Ishikawa (cell line): ENCODE results near the gene CALR.

Source experiments
- CEBPB ChIP-seq: IDR thresholded peaks from 2 replicates; pipeline ENCODE4 v1.6.1; 2012
- CREB1 ChIP-seq: IDR thresholded peaks from 2 replicates; pipeline ENCODE4 v1.6.1; 2012; ENCODE audit warnings: low read depth
- EGR1 ChIP-seq: IDR thresholded peaks from 2 replicates; pipeline ENCODE4 v1.6.1; 2012
- EP300 ChIP-seq: IDR thresholded peaks from 2 replicates; pipeline ENCODE4 v1.6.1; 2012; ENCODE audit warnings: borderline replicate concordance
- FOXM1 ChIP-seq: IDR thresholded peaks from 2 replicates; pipeline ENCODE4 v1.6.1; 2012; ENCODE audit warnings: low read depth, borderline replicate concordance
- NFIC ChIP-seq: IDR thresholded peaks from 2 replicates; pipeline ENCODE4 v1.6.1; 2012
- RAD21 ChIP-seq: IDR thresholded peaks from 2 replicates; pipeline ENCODE4 v1.6.1; 2012; ENCODE audit warnings: low read depth
- TAF1 ChIP-seq: IDR thresholded peaks from 2 replicates; pipeline ENCODE4 v1.6.1; 2012; ENCODE audit warnings: low read depth, mild to moderate bottlenecking
- TCF12 ChIP-seq: IDR thresholded peaks from 2 replicates; pipeline ENCODE4 v1.6.1; 2012; ENCODE audit warnings: low read depth
- YY1 ChIP-seq: IDR thresholded peaks from 2 replicates; pipeline ENCODE4 v1.6.1; 2012; ENCODE audit warnings: low read depth
- ZBTB7A ChIP-seq: IDR thresholded peaks from 2 replicates; pipeline ENCODE4 v1.6.1; 2012; ENCODE audit warnings: low read depth
- TF ChIP-seq, protein P1 (sequence below): IDR thresholded peaks from 2 replicates; pipeline ENCODE4 v1.6.1; 2012; ENCODE audit warnings: low read depth, mild to moderate bottlenecking
- TF ChIP-seq, protein P2 (sequence below): IDR thresholded peaks from 2 replicates; pipeline ENCODE4 v1.6.1; 2012
- TF ChIP-seq, protein P3 (sequence below): IDR thresholded peaks from 2 replicates; pipeline ENCODE4 v1.6.1; 2012

DNA sequence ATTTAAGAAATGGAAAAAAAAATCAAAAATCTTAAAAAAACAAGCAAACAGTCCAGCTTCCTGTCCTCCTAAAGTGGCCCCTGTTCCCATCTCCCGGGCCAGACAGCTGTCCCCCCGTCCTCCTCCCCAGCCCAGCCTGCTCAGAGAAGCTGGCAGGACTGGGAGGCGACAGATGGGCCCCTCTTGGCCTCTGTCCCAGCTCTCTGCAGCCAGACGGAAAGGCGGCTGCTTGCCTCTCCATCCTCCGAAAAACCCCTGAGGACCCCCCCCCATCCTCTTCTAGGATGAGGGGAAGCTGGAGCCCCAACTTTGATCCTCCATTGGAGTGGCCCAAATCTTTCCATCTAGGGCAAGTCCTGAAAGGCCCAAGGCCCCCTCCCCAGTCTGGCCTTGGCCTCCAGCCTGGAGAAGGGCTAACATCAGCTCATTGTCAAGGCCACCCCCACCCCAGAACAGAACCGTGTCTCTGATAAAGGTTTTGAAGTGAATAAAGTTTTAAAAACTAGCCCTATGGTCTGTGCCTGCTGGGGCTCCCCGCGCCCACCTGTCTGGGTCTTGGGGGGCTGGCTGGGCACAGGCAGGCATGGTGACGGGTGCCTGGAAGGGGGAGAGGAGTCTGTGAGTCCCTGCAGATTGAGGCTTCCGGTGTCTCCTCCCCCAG is 14.9 kb downstream of the CALR start:
- TF ChIP-seq, protein P1, sequence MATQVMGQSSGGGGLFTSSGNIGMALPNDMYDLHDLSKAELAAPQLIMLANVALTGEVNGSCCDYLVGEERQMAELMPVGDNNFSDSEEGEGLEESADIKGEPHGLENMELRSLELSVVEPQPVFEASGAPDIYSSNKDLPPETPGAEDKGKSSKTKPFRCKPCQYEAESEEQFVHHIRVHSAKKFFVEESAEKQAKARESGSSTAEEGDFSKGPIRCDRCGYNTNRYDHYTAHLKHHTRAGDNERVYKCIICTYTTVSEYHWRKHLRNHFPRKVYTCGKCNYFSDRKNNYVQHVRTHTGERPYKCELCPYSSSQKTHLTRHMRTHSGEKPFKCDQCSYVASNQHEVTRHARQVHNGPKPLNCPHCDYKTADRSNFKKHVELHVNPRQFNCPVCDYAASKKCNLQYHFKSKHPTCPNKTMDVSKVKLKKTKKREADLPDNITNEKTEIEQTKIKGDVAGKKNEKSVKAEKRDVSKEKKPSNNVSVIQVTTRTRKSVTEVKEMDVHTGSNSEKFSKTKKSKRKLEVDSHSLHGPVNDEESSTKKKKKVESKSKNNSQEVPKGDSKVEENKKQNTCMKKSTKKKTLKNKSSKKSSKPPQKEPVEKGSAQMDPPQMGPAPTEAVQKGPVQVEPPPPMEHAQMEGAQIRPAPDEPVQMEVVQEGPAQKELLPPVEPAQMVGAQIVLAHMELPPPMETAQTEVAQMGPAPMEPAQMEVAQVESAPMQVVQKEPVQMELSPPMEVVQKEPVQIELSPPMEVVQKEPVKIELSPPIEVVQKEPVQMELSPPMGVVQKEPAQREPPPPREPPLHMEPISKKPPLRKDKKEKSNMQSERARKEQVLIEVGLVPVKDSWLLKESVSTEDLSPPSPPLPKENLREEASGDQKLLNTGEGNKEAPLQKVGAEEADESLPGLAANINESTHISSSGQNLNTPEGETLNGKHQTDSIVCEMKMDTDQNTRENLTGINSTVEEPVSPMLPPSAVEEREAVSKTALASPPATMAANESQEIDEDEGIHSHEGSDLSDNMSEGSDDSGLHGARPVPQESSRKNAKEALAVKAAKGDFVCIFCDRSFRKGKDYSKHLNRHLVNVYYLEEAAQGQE = no peak
- TF ChIP-seq EP300 (no peak), NFIC (no peak), TCF12 (no peak), YY1 (no peak), TAF1 (no peak), FOXM1 (no peak), RAD21 (no peak), CEBPB (no peak), EGR1 (no peak), CREB1 (no peak), ZBTB7A (no peak)
- TF ChIP-seq, protein P2, sequence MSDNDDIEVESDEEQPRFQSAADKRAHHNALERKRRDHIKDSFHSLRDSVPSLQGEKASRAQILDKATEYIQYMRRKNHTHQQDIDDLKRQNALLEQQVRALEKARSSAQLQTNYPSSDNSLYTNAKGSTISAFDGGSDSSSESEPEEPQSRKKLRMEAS = no peak
- TF ChIP-seq, protein P3, sequence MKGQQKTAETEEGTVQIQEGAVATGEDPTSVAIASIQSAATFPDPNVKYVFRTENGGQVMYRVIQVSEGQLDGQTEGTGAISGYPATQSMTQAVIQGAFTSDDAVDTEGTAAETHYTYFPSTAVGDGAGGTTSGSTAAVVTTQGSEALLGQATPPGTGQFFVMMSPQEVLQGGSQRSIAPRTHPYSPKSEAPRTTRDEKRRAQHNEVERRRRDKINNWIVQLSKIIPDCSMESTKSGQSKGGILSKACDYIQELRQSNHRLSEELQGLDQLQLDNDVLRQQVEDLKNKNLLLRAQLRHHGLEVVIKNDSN = no peak
